GM18517 (cell line): ENCODE measurements around the gene SASH3.

Experiments
- ATAC-seq: cut with Tn5 transposase; IDR thresholded peaks from one replicate; pipeline ENCODE4 v1.9.1; 2021; ENCODE audit warnings: mild to moderate bottlenecking, moderate library complexity; ENCODE audit not compliant: unreplicated experiment

The SASH3 gene

DNA sequence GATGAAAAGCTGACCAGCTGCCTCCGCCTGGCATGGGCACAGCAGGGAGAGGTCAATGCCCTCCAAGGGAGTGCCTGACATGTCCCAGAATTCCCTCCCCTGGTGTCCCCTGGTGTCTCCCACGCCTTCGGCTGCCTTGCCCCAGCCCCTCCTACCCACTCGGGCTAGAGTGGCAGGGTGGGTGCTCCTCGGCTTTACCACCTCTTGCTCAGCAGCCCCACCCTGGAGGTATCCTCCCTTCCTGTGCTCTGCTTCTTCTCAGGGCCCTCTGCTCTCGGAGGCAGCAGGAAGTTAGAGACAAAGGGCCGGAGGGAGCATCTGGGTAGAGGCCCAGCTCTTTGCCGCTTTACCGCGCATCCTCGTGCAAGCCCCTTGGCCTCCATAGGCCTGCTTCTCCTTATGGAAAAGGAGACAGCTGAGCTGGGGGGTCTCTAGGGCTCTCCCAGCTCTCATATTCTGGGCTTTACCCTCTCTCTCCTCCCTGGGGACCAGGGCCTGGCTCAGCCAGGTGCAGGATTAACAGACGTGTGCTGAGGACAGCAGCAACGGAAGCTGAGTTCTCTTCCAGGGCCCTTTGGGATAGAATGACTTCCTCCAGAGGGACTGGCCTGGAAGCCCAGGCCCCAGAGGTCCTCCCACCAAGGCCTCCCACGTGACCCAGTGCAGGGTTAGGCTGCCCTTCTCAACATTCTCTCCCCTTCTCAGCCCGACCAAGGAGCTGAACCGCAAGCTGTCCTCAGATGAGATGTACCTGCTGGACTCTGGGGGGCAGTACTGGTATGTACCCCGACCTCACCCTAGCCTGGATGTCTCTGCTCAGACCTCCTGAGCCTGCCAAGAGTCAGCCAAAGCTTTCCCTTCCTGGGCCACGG lies 23.7 kb upstream of the SASH3 start:
- ATAC-seq, result no peak

- no peak for ATAC-seq
Observed at GRCh38 chrX:129759576-129760061, 20.1 kb upstream of the SASH3 start.

- ATAC-seq, result no peak
Observed at GRCh38 chrX:129760155-129760554, 19.6 kb upstream of the SASH3 start.

GRCh38 chrX:129760981-129761380 lies 18.8 kb upstream of the SASH3 start:
- no peak for ATAC-seq

GRCh38 chrX:129761596-129761995 lies 18.2 kb upstream of the SASH3 start:
- ATAC-seq, result no peak

GRCh38 chrX:129762448-129762847 lies 17.3 kb upstream of the SASH3 start:
- no peak for ATAC-seq

DNA sequence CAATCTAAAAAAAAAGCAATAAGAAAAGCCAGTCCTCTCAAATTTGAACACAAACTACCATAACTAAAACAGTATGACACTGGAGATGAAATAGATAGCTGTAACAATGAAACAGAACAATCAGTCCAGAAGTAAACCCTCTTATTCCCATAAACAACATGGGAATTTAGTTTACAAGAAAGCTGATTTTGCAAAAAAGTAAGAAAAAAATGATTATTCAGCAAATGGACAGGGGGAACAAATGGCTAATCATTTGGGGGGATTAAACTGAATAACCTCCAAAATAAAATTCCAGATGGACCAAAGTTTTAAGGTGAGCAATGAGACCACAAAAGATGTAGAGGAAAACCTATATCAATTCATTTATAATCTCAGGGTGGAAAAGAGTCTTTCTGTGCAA lies 16.1 kb upstream of the SASH3 start:
- ATAC-seq, result no peak

GRCh38 chrX:129768186-129768585 lies 11.6 kb upstream of the SASH3 start:
- no peak for ATAC-seq

DNA sequence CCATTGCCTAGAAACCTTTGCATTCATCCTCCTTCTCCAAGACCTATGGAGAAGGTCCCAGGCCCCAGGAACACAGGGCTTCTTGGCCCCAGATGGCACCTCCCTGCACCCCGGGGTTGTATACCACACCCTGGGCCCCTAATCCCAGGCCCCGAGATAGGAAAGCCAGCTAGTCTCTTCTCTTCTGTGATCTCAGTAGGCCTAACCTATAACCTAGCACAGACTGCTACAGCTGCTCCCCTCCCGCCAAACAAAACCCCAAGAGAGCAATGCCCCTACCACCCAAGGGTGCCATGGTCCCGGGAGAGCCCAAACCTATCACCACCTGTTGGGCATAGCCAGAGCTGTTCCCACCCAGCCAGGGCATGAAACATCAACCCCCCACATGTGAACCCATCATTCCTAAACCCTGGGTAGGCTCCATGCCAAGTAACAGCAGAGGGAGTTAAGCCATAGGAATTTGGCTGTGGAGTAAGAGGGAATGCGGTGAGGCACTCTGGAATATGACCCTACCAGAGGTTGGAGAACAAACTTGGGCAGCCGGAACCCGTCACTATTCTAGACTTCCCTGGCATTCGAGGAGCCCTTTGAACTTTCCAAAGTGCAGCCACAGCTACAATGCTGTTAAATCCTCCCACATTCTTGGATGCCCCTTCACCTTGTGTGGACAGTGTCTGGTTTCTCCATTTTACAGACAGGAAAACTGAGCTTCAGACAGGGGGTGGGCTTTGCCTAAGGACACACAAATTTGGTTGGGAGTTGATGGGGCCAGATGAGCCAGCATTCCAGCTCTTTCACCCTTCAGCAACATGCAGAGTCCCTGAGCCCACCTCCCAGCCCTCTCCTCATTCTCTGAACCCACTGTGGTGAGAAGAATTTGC lies 10.9 kb upstream of the SASH3 start:
- no peak for ATAC-seq

GRCh38 chrX:129769467-129770154 lies 10.1 kb upstream of the SASH3 start:
- peak; percentile 37 for ATAC-seq

DNA sequence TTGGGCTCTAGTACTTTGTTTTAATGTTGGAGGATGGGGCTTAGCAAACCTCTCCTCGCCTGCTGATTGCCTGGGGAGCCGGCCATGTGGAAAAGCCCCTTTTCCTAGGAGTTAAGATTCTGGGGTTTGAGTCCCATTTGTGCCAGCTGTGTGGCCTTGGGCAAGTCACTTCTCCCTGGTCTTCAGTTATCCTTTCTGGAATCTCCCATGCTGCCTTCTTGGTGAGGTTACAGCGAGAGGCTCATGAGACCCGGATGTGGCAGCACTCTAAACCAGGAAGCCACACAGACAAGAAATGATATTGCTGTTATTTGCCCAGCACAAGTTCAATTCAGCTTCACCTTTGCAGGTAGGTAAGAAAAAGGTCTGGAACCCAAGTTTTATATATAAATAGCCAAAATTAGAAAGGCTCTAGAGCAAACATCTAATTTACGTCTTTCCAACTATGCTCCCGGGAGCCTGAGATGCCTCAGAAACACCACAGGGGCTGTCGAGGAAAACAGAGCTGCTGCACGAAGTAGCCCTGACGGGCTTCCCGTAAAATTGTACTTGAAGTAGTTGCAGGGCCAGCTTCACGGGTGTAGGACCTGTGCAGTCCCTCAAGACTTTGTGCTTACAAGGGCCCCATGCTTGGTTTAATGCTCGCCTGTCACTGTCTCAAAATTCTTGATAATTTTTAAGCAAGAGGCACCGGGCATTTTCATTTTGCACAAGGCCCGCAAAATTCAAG lies 8.3 kb upstream of the SASH3 start:
- ATAC-seq, result no peak

- peak; percentile 73 for ATAC-seq
Observed at GRCh38 chrX:129772796-129773431, 6.8 kb upstream of the SASH3 start.

DNA sequence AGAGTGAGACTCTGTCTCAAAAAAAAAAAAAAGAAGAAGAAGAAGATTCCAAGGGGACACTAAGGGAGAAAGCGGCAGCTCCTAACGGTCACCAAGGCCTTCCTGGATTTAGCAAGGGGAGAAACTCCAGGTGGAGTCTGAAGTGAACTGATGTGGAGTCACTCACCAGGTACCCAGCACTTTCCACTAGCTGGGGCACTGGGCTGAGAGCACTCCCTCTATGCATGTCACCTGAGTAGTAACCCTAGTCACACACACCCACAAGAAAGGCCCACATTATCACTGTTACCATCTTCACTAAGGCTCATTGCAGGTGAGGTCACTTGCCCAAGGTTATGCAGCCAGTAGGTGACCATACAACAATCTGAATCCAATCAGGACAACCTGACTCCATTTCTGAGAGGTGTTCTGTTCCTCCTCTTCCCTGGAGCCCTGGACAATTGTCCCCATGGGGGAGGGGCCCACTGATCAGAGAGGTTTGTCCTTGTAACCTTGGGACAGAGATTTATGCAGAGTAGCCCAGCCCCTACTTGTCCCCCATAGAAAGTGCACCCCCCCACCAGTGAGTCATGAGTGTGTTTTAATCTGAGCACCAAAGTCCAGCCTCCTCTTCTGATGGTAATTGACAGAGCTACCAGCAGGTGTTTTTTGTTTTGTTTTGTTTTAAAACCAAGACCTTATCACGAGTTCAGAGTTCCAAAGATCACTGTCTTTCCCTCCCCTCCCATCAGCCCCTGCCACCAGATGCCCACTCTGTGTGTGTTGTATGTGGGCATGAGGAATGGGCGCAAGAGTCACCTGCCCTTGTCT lies 5.9 kb upstream of the SASH3 start:
- ATAC-seq, result no peak

DNA sequence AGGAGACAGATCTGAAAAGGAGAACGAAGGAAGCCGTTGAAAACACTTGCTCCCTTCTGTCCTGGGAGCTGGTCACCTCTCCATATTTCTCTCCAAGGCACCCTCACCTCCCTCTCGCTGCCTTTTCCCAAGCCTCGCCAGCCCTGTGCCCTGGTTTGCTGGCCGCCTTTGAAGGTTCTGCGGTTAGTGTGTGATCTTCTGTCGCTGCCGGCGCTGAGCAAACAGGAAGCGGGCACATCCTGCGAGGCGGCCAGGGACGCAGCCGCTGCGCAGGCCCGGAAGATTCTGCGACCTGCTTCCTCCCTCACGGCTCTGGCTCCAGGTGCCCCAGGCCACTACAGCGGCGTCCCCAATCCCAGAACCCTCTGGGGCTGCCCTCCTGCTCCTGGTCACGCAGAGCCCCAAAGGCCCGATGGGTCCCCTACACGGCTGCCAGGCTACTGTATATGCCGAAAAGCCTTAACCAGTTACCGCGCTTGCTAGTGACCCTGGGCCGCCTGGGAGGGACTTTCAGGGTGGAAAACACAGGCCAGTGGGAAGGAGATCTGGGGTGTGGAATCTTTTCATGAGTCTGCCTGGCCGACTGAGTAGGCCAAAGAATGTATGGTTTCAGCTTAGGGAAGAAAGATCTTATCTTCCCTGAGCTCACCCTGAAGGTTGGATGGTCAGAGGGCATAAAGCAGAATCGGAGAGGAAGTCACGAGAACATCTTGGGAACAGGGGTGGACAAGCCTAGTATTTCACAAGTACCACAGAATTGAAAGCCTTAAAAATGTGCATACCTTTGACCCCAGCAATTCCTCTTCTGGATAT lies 2.3 kb upstream of the SASH3 start:
- no peak for ATAC-seq

GRCh38 chrX:129779086-129779672 lies 570 bp upstream of the SASH3 start:
- ATAC-seq, result no peak

DNA sequence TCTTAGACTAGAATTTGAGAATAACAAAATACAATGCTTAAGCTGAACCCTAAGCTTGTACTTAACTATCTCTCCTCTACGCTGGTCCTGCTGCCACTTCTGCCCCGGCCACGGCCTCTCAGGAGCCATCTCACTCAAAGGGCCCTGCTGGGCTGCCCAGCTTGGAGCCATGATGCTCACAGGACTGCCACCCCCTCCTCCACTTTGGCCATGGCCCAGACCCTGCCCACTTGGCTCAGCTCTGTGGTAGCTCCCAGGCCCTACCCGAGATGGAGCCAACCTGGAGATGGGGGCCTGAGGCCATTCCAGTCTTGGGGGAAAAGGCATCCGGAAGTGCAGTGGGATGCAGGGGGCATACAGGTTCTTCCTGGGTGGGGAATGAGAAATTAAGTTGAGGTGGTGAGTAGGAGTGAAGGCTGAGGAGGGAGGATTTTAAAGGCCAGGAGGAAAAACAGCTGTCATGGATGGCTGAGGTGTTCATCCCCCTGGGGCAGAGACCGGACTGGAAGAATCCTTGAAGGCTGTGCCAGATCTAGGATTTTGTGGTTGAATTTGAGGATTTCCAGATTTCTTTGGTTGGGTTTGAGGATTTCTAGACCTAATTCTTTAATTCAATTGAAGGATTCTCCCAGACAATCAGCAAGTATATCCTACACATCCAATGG lies 824 bp downstream of the SASH3 start:
- no peak for ATAC-seq

- ATAC-seq, result peak; percentile 69
Observed at GRCh38 chrX:129781134-129781672, 1.5 kb downstream of the SASH3 start.
